Prostate gland (tissue), 1 donor: Measurements from ENCODE around the gene RUSF1.

Experiments
- POLR2A ChIP-seq: fragments of 450-650 bp; IDR thresholded peaks from one replicate; pipeline ENCODE4 v1.6.1; 2016; ENCODE audit warnings: antibody characterized with exemption, mild to moderate bottlenecking
- POLR2AphosphoS5 ChIP-seq: sonication (generic); formaldehyde crosslinking; IDR thresholded peaks from one replicate; pipeline ENCODE4 v1.6.1; 2017; ENCODE audit warnings: antibody characterized with exemption

GRCh38 chr16:31455601-31456314 lies 52.4 kb downstream of the RUSF1 start:
- TF ChIP-seq POLR2A (no peak), POLR2AphosphoS5 (no peak)
